Immature natural killer cell (primary cell): ENCODE measurements around the gene SMOC2. TPM values are rescaled to one million over a fixed set of nuclear protein-coding genes. Genes with fewer than 3 reads are reported as not detected.
A peak's percentile ranks its signal among the peaks of the same experiment; 100 is the strongest.
"Not testable (repeated sequence)": the region's sequence is repeated elsewhere in the genome, so short reads cannot be mapped to it uniquely, and the experiment has no call there.

Experiments used
- DNase-seq, 3 donors: peaks; one replicate each; pipeline ENCODE4 v3.0.0; 2022; ENCODE audit warnings: mixed read lengths in 1 of 3
- H3K27ac Mint-ChIP-seq, 6 donors: one replicate each; pipeline ENCODE4 v1.8.0; 2020; ENCODE audit warnings: mixed read lengths in 6 of 6, mild to moderate bottlenecking in 5 of 6, inconsistent platforms in 4 of 6, moderate library complexity in 3 of 6
- H3K27me3 Mint-ChIP-seq, 3 donors: one replicate each; pipeline ENCODE4 v1.8.0; 2020 to 2021; ENCODE audit warnings: low read depth in 3 of 3, mild to moderate bottlenecking in 3 of 3, mixed read lengths in 3 of 3, moderate library complexity in 3 of 3, inconsistent platforms in 1 of 3
- H3K36me3 Mint-ChIP-seq, 3 donors: one replicate each; pipeline ENCODE4 v1.8.0; 2020; ENCODE audit warnings: mixed read lengths in 3 of 3, inconsistent platforms in 2 of 3, mild to moderate bottlenecking in 2 of 3
- H3K4me1 Mint-ChIP-seq, 2 donors: one replicate each; pipeline ENCODE4 v1.8.0; 2020; ENCODE audit warnings: inconsistent platforms in 2 of 2, mild to moderate bottlenecking in 2 of 2, mixed read lengths in 2 of 2, moderate library complexity in 1 of 2
- H3K4me3 Mint-ChIP-seq, 5 donors: one replicate each; pipeline ENCODE4 v1.8.0; 2020; ENCODE audit warnings: mild to moderate bottlenecking in 5 of 5, mixed read lengths in 5 of 5, inconsistent platforms in 3 of 5, moderate library complexity in 3 of 5
- H3K9me3 Mint-ChIP-seq, 6 donors: one replicate each; pipeline ENCODE4 v1.8.0; 2020; ENCODE audit warnings: mild to moderate bottlenecking in 6 of 6, mixed read lengths in 6 of 6, inconsistent platforms in 4 of 6, moderate library complexity in 3 of 6
- polyA plus RNA-seq, 3 donors: library from polyadenylated mRNA; unstranded; fragments of 300-500 nt; fragmentation: Illumina TruSeq; gene quantifications; one replicate each; pipeline ENCODE4 v1.2.3, GENCODE V29; 2021

SMOC2 gene
- polyA plus RNA-seq, 3 donors from 2014 or later = not detected

- Mint-ChIP-seq H3K9me3 (peaks cover 0 to 2% (median 0%) of the 10 kb centered on the region in 6 donors), H3K4me1 (no peaks in the 10 kb centered on the region), H3K36me3 (no peaks in the 10 kb centered on the region), H3K27ac (no peak overlapping the region), H3K4me3 (no peak overlapping the region), H3K27me3 (peaks cover 3 to 9% (median 9%) of the 10 kb centered on the region in 3 donors)
- no peak for DNase-seq
These were observed 231.0 kb downstream of the SMOC2 start for GRCh38 chr6:168671863-168672546.

GRCh38 chr6:168674595-168674994 is 233.6 kb downstream of the SMOC2 start:
- Mint-ChIP-seq H3K4me1 (no peaks in the 10 kb centered on the region), H3K27ac (no peak overlapping the region), H3K36me3 (no peaks in the 10 kb centered on the region), H3K9me3 (peaks cover 0 to 2% (median 0%) of the 10 kb centered on the region in 6 donors), H3K27me3 (peaks cover 3 to 6% (median 4%) of the 10 kb centered on the region in 3 donors), H3K4me3 (no peak overlapping the region)
- DNase-seq = no peak

- no peaks in the 10 kb centered on the region for H3K4me1 Mint-ChIP-seq
- H3K4me3 Mint-ChIP-seq = no peak overlapping the region
- no peaks in the 10 kb centered on the region for H3K36me3 Mint-ChIP-seq
- H3K9me3 Mint-ChIP-seq = peaks cover 0 to 1% (median 0%) of the 10 kb centered on the region in 6 donors
- DNase-seq = no peak
- peak overlapping the region in 1 of 6 donors; percentile 19 for H3K27ac Mint-ChIP-seq
- H3K27me3 Mint-ChIP-seq = peaks cover 3 to 6% (median 4%) of the 10 kb centered on the region in 3 donors
These were observed 234.4 kb downstream of the SMOC2 start for GRCh38 chr6:168675375-168675774.

GRCh38 chr6:168675933-168676551 is 235.1 kb downstream of the SMOC2 start:
- H3K36me3 Mint-ChIP-seq = no peaks in the 10 kb centered on the region
- peaks cover 2 to 6% (median 4%) of the 10 kb centered on the region in 3 donors for H3K27me3 Mint-ChIP-seq
- H3K9me3 Mint-ChIP-seq = no peaks in the 10 kb centered on the region
- no peaks in the 10 kb centered on the region for H3K4me1 Mint-ChIP-seq
- no peak overlapping the region for H3K4me3 Mint-ChIP-seq
- DNase-seq = no peak
- H3K27ac Mint-ChIP-seq = peak overlapping the region in 1 of 6 donors; percentile 41

- no peaks in the 10 kb centered on the region for H3K4me1 Mint-ChIP-seq
- DNase-seq = no peak
- H3K9me3 Mint-ChIP-seq = no peaks in the 10 kb centered on the region
- H3K4me3 Mint-ChIP-seq = no peak overlapping the region
- no peak overlapping the region for H3K27ac Mint-ChIP-seq
- H3K36me3 Mint-ChIP-seq = no peaks in the 10 kb centered on the region
- peaks cover 2 to 6% (median 4%) of the 10 kb centered on the region in 3 donors for H3K27me3 Mint-ChIP-seq
These were observed 235.8 kb downstream of the SMOC2 start for GRCh38 chr6:168676552-168677322.

- H3K4me1 Mint-ChIP-seq, H3K4me3 Mint-ChIP-seq, H3K27me3 Mint-ChIP-seq, H3K9me3 Mint-ChIP-seq, DNase-seq, H3K36me3 Mint-ChIP-seq, H3K27ac Mint-ChIP-seq: not testable (repeated sequence)
These were observed 236.4 kb downstream of the SMOC2 start for GRCh38 chr6:168677323-168677781.

- H3K9me3 Mint-ChIP-seq = no peaks in the 10 kb centered on the region
- no peak overlapping the region for H3K27ac Mint-ChIP-seq
- no peak overlapping the region for H3K4me3 Mint-ChIP-seq
- no peaks in the 10 kb centered on the region for H3K36me3 Mint-ChIP-seq
- no peaks in the 10 kb centered on the region for H3K4me1 Mint-ChIP-seq
- peaks cover 2 to 6% (median 4%) of the 10 kb centered on the region in 3 donors for H3K27me3 Mint-ChIP-seq
- no peak for DNase-seq
These were observed 237.1 kb downstream of the SMOC2 start for GRCh38 chr6:168678077-168678476.

- no peak for DNase-seq
- H3K27me3 Mint-ChIP-seq = peaks cover 2 to 6% (median 4%) of the 10 kb centered on the region in 3 donors
These were observed 237.6 kb downstream of the SMOC2 start for GRCh38 chr6:168678588-168678987.

GRCh38 chr6:168681748-168682147 is 240.8 kb downstream of the SMOC2 start:
- H3K27ac Mint-ChIP-seq = no peak overlapping the region
- no peak overlapping the region for H3K4me3 Mint-ChIP-seq
- H3K36me3 Mint-ChIP-seq = no peaks in the 10 kb centered on the region
- no peaks in the 10 kb centered on the region for H3K9me3 Mint-ChIP-seq
- H3K27me3 Mint-ChIP-seq = peaks cover under 1 to 2% (median 2%) of the 10 kb centered on the region in 3 donors
- H3K4me1 Mint-ChIP-seq = no peaks in the 10 kb centered on the region
- DNase-seq = no peak

More at GRCh38 chr6:168678588-168678987, 237.6 kb downstream of the SMOC2 start:
- Mint-ChIP-seq H3K36me3 (no peaks in the 10 kb centered on the region), H3K27ac (no peak overlapping the region), H3K9me3 (no peaks in the 10 kb centered on the region), H3K4me1 (no peaks in the 10 kb centered on the region), H3K4me3 (no peak overlapping the region)

GRCh38 chr6:168683621-168684020 is 242.6 kb downstream of the SMOC2 start:
- DNase-seq = no peak
- Mint-ChIP-seq H3K4me3 (no peak overlapping the region), H3K27me3 (peaks cover 0 to 2% (median 2%) of the 10 kb centered on the region in 3 donors), H3K4me1 (no peaks in the 10 kb centered on the region), H3K27ac (no peak overlapping the region), H3K9me3 (no peaks in the 10 kb centered on the region), H3K36me3 (no peaks in the 10 kb centered on the region)

GRCh38 chr6:168684471-168684870 is 243.5 kb downstream of the SMOC2 start:
- no peak overlapping the region for H3K27ac Mint-ChIP-seq
- DNase-seq = no peak
- no peaks in the 10 kb centered on the region for H3K9me3 Mint-ChIP-seq
- H3K27me3 Mint-ChIP-seq = peaks cover 0 to 2% (median 2%) of the 10 kb centered on the region in 3 donors
- H3K36me3 Mint-ChIP-seq = no peaks in the 10 kb centered on the region
- H3K4me3 Mint-ChIP-seq = no peak overlapping the region
- H3K4me1 Mint-ChIP-seq = no peaks in the 10 kb centered on the region

- DNase-seq = no peak
- H3K36me3 Mint-ChIP-seq = no peaks in the 10 kb centered on the region
- no peak overlapping the region for H3K4me3 Mint-ChIP-seq
- H3K9me3 Mint-ChIP-seq = no peaks in the 10 kb centered on the region
- no peaks in the 10 kb centered on the region for H3K4me1 Mint-ChIP-seq
- peaks cover 0 to 2% (median 2%) of the 10 kb centered on the region in 3 donors for H3K27me3 Mint-ChIP-seq
- H3K27ac Mint-ChIP-seq = no peak overlapping the region
These were observed 243.9 kb downstream of the SMOC2 start for GRCh38 chr6:168684906-168685305.

- Mint-ChIP-seq H3K36me3 (no peaks in the 10 kb centered on the region), H3K4me3 (no peak overlapping the region), H3K9me3 (no peaks in the 10 kb centered on the region), H3K4me1 (no peaks in the 10 kb centered on the region), H3K27ac (no peak overlapping the region), H3K27me3 (peaks cover 0 to 5% (median 2%) of the 10 kb centered on the region in 3 donors)
- DNase-seq = no peak
These were observed 245.2 kb downstream of the SMOC2 start for GRCh38 chr6:168686029-168686738.
